Astrocyte of the cerebellum (primary cell): Measurements from ENCODE around the gene PKD1L1.
"Not testable (repeated sequence)": the region's sequence is repeated elsewhere in the genome, so short reads cannot be mapped to it uniquely, and the experiment has no call there.

Experiments used
- DNase-seq: peaks from one replicate; pipeline ENCODE4 v3.0.0-alpha.2; 2011; ENCODE audit warnings: low read depth
- H3K4me3 ChIP-seq: 2 replicates; pipeline ENCODE4 v1.5.1; 2011; ENCODE audit warnings: mild to moderate bottlenecking, low read depth, low read length, moderate library complexity
- CTCF ChIP-seq: IDR thresholded peaks from 2 replicates; pipeline ENCODE4 v1.5.1; 2012; ENCODE audit warnings: low read length, low read depth, moderate library complexity, mild to moderate bottlenecking; ENCODE audit errors: missing control alignments
- in situ Hi-C: cut with HindIII; loops from 2 replicates; pipeline ENCODE4 v1.10.0; 2017; ENCODE audit warnings: low sequenced_read_pairs

Gene PKD1L1

GRCh38 chr7:47795631-47796030 is 152.6 kb downstream of the PKD1L1 start:
- no peak for TF ChIP-seq CTCF
- peak overlapping the region; percentile 9 for H3K4me3 ChIP-seq
- peak; percentile 86 for DNase-seq
- in situ Hi-C loops, result no loop called here

- DNase-seq, in situ Hi-C loops: not testable (repeated sequence)
- H3K4me3 ChIP-seq, result peak overlapping the region; percentile 9
Observed at GRCh38 chr7:47795126-47795525, 153.1 kb downstream of the PKD1L1 start.

GRCh38 chr7:47794016-47794415 is 154.2 kb downstream of the PKD1L1 start:
- H3K4me3 ChIP-seq, result no peak overlapping the region
- in situ Hi-C loops, result no loop called here
- no peak for TF ChIP-seq CTCF
- no peak for DNase-seq

GRCh38 chr7:47793186-47793585 is 155.1 kb downstream of the PKD1L1 start:
- in situ Hi-C loops, result not testable (repeated sequence)

GRCh38 chr7:47792521-47793121 is 155.6 kb downstream of the PKD1L1 start:
- in situ Hi-C loops, result no loop called here
- H3K4me3 ChIP-seq, result no peak overlapping the region
- no peak for DNase-seq
- TF ChIP-seq CTCF, result peak; percentile 45

More at GRCh38 chr7:47793186-47793585, 155.1 kb downstream of the PKD1L1 start:
- not testable (repeated sequence) for H3K4me3 ChIP-seq, DNase-seq

- in situ Hi-C loops, result no loop called here
- TF ChIP-seq CTCF, result no peak
- DNase-seq, result no peak
- H3K4me3 ChIP-seq, result no peak overlapping the region
Observed at GRCh38 chr7:47791682-47792081, 156.6 kb downstream of the PKD1L1 start.

- no peak for DNase-seq
- no peak for TF ChIP-seq CTCF
- H3K4me3 ChIP-seq, result no peak overlapping the region
- in situ Hi-C loops, result no loop called here
Observed at GRCh38 chr7:47788083-47788482, 160.2 kb downstream of the PKD1L1 start.
